GM18868 (cell line): ENCODE measurements around the gene THSD1.

ENCODE experiments used
- ATAC-seq: cut with Tn5 transposase; IDR thresholded peaks from one replicate; pipeline ENCODE4 v1.9.1; 2021; ENCODE audit warnings: mild to moderate bottlenecking, moderate library complexity; ENCODE audit not compliant: unreplicated experiment

The THSD1 gene, protein sequence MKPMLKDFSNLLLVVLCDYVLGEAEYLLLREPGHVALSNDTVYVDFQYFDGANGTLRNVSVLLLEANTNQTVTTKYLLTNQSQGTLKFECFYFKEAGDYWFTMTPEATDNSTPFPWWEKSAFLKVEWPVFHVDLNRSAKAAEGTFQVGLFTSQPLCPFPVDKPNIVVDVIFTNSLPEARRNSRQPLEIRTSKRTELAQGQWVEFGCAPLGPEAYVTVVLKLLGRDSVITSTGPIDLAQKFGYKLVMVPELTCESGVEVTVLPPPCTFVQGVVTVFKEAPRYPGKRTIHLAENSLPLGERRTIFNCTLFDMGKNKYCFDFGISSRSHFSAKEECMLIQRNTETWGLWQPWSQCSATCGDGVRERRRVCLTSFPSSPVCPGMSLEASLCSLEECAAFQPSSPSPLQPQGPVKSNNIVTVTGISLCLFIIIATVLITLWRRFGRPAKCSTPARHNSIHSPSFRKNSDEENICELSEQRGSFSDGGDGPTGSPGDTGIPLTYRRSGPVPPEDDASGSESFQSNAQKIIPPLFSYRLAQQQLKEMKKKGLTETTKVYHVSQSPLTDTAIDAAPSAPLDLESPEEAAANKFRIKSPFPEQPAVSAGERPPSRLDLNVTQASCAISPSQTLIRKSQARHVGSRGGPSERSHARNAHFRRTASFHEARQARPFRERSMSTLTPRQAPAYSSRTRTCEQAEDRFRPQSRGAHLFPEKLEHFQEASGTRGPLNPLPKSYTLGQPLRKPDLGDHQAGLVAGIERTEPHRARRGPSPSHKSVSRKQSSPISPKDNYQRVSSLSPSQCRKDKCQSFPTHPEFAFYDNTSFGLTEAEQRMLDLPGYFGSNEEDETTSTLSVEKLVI

DNA sequence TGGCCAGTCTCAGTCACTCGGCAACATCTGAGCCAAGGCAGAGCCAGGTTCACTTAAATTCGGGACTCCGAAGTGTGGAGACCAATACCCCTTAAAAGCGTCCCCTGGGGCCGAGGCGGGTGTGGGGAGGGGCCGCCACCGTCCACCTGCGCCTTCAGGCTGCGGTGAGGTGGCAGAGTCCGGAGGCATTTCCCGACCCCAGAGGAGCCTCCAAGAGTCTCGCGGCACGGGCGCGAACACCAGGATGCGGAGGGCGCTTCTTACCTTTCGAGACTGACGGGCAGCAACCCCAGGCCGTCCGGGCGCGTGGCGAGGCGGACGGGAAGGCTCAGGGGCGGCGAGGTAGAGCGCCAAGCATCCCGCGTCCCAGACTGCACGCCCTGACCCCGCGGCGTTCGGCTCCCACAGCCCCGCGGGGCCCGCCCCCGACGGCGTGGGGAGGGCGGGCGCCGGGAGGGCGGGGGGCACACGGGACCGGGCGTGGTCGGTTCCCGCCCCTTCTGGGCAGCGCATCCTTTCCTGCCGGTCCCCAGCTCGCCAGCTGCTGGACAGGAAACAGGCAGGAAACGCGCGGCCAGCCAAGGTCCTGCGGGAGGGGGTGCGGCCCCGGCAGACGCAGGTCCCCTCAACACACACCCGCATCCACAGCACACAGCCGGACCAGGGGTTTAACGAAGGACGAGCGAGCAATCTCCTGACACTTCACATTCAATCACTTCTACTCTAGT, at the start of gene THSD1:
THSD1 (minus strand) TSS at position 406 of the 728 bp plus-strand sequence. CDS start 3,572 bp downstream, outside the sequence.
- peak; percentile 62 for ATAC-seq

DNA sequence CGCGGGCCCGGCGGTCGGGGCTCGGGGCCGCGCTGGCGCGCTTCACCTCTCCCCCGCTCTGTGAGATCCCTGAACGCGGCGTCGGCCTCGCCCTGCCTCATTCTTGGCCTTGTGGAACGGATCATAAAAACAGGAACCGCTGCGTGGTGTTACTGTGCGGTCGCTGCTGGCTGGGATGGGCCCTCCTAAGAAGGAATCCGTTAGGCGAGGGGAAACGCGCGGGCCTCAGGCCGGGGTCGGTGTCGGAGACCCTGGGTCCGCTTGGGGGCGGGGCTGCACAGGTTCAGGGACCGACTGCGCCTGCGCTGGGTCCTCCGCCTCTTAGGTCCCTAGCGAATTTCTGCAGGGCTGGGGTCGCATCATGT, 49.7 kb upstream of the THSD1 start:
- ATAC-seq: peak; percentile 29

DNA sequence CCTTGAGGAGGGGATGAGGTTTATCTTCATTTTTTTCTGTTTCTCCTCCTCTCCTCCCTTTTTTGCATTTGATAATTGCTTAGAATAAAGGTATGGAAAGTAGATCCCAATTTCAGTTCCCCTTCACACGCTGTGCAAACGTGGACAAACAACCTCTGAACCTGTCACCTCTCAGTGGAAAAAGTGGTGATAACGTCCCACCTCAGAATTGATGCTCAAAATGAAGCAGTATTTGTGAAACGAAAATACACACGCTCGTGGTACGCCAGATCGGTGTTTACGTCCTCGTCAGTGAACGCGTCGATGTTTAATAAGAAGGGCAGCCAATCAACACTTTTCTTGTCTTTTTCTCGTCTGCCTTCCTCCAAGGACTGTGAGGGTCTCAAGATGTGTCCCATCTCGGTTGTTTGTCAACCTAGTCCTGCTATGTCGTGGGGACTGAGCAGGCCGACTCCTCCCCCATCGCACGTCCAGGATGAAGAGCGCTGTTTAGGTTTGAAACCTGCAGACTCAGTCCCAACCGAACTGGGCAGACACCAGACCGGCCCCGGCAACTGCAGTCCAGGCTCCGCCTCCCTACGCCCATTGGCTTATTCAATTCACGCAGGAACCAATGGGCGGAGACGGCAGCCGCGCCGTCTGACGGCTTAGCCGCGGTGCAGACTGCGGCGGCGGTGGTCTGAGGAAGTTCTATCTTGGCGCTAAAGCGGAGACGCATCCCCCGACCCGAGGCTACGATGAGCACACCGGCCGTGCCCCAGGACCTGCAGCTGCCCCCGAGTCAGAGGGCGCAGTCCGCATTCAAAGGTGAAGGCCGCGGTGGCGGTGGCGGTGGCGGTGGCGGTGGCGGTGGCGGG, 49.1 kb upstream of the THSD1 start, which contains the start of gene CKAP2:
CKAP2 (plus strand) TSS at position 659 of the 857 bp plus-strand sequence; CDS start at position 738, 79 bp downstream.
- peak; percentile 79 for ATAC-seq

DNA sequence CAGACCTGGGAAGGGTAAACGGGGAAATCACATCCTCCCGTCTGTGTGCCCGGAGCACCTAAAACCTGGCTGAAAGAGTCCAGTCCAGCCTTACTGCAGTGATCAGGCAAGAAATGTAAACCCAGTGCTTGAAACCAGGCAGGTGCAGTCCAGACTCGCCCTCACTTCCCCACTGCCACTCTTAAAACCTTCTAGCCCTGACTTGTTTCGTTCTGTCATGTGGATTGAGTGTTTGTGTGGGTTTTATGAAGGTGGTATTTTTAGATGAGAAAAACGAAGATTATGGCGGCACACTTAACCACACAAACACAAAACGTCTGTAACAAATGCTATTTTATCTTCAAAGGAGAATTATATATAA, 48.5 kb upstream of the THSD1 start:
- peak; percentile 24 for ATAC-seq

DNA sequence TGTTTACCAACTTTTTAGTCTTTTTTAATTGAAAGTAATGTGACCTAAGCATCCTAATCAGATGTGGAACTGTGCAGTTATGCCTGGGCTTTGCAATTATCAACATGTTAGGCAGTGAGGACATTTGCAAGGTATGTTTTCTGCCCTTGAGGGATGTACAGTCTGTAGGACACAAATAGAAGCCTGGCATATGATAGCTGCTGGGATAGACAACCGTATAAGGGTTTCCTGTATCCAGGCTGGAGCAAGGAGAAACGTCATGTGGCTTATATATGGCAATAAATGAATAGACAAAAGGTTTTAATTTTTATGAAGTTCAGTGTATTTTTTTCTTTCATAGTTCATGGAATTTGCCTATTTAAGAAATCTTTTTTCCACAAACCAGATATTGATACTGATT, 46.5 kb upstream of the THSD1 start:
- ATAC-seq: no peak

DNA sequence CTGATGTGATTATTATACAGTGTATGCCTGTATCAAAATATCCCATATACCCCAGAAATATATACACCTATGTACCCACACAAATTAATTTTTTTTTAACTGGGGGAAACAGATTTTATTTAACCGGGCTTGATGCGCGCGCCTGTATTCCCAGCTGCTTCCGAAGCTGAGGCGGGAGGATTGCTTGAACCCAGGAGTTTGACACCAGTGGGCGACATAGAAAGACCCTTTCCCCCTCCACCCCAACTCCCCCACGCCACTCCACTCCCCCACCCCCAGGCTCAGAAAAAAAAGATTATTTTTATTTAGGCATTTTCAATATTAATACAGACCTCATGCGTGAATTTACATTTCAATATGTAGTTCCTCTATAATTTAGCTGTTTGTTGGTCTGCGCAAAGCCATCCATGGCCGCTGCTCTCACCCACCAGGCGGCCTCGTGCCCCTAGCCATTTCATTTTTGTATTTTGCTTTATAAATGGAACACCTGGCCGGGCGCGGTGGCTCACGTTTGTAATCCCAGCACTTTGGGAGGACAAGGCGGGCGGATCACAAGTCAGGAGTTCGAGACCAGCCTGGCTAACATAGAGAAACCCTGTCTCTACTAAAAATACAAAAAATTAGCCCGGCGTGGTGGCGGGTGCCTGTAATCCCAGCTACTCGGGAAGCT, 45.3 kb upstream of the THSD1 start:
- no peak for ATAC-seq

DNA sequence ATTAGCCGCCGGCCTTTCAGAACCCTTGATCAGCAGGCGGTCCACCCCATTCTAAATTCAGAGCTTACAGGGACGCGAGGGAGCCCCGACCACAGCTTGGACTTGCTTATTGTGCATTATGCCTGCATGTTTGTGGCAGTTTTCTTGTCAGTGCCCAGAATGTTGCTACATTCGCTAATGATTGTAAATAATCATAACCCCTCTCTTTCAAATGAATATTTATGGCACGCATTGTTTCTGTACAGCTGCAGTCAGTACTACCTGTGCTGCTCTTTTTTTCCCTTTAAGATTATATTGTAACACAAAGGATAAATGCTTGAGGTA, 44.8 kb upstream of the THSD1 start:
- ATAC-seq: no peak

DNA sequence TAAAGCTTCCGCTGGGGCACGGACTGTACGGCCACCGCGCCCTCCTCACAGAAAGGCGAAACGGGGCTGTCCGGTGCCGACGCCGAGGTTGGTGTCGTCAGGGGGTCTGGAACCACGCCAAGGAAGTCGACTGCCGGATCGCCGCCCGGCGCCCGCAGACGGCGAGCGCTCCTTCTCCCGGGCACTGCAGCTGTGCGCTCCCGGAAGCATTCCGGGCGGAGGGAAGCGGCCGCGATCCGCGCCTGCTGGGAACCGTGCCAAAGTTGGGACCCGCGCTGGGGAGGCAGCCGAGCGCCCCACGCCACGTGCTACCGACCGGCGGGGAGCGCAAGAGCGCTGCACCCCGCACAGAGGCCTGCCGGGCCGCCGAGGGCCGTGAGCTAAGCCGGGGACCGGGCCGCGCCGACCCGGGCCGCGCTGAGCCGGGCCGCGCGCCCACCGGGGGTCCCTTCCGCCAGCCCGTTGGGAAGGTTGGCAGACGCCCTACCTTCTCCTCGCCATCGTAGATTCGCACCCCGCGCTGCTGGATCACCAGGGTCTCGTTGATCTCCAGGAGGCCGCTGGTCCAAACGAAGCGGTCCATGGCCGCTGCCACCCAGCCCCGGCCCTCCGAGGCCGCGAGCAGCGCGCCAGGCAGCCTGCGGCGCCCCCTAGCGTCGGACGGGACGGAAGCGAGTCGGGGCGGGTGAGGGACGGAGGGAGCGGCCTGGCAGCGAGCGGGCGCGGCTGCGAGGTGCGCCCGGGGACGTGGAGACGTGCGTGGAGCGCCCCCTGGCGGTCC, 44.2 kb upstream of the THSD1 start, which contains the start of gene VPS36:
VPS36 (minus strand) TSS at position 623 of the 781 bp plus-strand sequence; CDS start at position 583, 40 bp downstream.
- ATAC-seq: peak; percentile 60

DNA sequence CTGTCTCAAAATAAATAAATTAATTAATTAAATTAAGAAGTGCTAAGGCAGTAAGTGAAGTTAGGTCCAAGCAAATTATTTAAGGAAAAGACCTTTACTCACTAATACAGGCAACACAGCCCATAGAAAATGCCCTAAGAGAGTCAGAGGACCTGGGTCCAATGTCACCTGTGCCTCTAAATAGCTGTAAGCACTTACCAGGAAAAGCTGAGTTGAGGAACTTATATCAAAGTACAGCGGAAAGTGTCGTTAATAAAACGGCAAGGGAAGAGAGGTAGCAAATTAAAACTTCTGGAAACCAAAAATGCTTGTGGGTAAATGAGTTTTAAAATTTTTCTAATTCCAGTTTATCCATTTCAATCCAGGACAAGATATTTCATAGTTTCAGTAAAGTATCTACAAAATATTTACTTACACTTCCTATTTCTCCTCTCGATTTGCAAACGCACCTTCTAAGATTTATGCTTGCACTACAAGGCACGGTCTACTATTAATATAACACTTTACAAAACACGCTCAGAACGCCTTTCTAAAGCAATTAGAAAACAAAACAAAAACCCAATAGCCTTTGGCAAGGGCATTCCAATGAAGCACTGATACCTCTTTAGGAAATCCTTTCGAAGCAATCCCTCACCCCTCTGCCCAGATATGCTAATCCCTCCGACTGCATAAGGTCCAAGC, 43.5 kb upstream of the THSD1 start:
- ATAC-seq: no peak

DNA sequence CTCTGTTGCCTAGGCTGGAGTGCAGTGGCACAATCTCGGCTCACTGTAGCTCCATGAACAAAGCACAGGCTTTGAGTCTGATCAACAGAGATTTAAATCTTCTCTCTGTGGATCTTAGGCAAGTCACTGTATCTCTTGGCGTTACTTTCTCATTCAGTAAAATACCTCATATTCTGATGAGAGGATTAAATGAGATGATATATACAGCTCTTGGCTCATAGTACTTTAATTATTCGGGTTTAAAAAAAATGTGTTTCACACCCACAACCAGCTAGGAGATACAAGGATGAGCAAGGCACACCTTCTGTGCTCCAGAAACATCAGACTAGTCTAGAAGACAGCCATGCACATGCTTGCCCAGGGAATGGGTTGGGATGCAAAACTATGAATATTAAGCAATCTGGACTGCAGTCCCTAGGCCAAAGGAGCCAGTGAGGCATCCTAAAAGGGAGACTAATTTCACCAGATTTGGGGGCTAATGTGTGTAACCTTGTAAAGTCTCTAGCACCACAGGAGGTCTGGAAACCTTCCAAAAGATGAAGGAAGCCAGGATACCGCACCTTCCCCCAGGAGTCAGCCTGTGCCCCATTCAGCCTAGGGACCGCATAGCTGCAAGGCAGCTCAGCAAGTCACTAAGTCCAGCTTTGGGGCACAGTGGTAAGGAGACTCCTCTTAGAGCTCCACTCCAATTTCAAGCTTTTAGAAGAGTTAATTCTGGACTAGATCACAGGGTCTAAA, 42.0 kb upstream of the THSD1 start:
- no peak for ATAC-seq

DNA sequence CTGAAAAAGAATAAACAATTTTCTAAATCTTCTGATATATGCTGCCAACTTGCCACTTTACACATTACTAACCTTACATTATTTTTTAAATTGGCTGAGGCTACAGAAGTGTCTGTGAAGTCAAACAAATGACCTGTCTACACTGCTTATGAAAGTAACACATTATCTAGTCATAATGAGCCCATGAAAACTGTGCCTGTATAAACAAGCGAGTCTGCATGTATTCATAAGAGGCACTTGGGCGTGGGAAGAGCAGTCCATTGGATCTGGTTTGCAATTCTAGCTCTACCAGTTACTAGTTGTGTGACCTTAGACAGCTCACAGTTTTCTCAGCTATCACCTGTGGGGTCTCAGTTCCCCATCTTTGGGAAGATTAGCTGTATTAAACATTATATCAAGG, 41.4 kb upstream of the THSD1 start:
- ATAC-seq: peak; percentile 14

DNA sequence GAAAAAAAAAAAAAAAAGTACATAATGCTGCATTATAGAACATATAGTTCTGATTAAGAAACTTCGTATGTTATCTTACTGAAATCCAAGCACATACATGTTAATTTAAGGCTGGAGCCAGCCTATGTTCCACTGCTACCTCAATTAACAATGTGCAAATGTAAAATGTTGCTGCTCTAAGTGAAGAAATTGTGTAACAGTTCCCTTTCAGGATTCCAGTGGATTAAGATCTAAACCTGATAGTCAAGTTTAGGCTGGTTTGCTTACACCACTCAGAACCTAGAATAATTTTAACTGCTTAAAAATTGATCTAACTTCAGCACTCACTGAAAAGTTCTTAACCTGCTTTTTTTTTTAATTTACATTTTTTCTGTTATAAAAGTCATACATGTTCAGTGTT, 40.3 kb upstream of the THSD1 start:
- ATAC-seq: no peak

DNA sequence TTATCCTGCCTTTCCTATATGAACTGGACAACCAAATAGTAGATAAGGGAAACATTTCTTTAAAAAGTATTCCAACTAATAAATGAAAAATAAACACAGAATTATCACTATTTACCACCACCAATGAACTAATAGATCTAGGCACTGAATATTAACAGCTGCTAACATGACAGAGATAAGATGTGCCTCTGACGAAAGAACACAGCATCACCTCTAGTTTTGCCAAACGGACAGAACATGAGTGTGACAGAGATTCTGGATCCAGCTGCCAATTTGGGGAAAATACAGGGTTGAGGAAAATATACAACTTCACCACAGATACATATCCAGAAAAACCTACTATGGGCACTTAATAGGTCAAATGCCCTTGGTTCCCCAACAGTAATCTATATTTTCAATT, 26.5 kb upstream of the THSD1 start:
- ATAC-seq: no peak

DNA sequence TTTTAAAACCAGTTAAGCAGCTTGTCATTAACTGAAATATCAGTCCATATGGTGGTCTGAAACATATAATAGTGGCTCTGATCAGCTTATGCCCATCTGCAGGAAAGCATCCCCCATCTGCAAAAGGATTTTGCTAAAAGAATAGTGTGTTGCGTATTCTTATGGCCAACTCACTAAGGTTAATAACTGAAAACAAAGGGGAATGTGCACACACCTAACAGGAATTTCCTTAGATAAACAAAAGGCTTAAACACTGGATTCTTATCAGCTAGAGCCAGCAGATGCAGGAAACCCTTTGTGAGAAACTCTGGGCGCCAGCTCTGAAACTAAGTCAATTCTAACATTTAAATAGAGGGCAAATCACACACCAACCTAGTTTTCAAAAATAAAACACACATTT, 22.3 kb upstream of the THSD1 start:
- no peak for ATAC-seq

DNA sequence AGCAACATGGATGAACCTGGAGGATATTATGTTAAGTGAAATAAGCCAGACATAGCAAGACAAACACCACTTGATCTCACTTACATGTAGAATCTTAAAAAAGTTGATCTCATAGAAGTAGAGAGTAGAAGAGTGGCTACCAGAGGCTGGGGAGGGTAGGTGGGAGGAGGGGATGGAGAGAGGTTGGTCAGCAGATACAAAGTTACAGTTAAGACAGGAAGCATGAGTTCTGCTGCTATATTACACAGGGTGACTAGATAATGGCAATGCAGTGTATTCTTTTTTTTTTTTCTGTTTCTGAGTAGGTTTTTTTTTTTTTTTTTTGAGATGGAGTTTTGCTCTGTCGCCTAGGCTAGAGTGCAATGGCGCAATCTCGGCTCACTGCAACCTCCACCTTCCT, 15.2 kb upstream of the THSD1 start:
- ATAC-seq: no peak

DNA sequence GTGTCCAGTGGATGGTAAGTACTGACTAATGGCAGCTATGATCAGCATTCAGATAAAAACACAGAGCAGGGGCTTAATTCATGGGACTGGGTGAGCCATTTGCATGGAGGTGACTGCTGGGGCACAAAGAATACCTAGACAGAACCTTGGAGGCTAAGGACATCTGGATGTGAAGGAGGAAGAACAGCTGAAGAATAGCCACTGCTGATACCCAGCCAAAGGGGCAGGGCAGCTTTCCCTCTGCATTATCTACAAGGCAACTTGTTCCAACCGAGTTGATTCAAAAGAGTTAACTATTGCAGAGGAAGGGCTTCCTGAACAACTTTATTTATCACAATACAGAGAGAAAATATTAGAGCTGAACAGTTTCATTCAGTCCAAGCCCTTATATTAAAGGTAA, 13.1 kb upstream of the THSD1 start:
- ATAC-seq: no peak

DNA sequence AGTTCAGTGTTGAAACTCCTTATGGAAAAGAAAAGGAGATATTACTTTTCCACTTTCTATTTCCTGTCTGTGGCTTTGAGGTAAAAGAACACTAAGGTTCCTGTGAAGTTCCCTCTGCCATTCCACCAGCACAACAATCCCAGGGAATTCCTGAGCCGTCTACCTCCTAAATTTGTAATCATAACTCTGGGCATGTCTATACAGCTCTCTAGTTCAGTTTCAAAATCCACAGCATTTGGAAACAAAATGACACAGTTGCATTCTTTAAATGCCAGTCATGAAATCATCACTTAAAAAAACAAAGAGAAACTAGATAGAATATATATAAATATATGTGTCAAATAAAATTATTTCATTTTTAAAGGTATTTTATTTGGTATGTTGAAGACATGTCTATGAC, 9.0 kb upstream of the THSD1 start:
- ATAC-seq: no peak

DNA sequence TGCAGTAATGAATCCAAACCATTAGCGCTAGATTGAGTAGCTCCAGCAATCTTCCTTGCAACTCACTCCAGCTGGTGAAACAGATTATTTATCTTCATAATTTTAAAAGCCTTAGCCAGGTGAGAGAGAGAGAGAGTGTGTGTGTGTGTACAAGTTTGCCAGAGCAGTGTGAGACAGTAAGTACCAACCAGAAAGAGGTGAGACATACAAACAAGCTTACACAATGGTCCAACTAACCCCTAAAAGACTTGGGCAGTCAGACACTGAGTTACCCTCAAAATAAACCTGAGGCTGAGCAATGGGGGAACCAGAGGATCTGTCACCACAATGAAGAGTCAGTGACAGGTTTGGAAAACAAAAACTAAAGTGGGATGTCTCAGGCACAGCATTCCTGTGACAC, 8.1 kb upstream of the THSD1 start:
- ATAC-seq: no peak
